ENCODE data around the gene COL4A2.

COL4A2 gene

DNA sequence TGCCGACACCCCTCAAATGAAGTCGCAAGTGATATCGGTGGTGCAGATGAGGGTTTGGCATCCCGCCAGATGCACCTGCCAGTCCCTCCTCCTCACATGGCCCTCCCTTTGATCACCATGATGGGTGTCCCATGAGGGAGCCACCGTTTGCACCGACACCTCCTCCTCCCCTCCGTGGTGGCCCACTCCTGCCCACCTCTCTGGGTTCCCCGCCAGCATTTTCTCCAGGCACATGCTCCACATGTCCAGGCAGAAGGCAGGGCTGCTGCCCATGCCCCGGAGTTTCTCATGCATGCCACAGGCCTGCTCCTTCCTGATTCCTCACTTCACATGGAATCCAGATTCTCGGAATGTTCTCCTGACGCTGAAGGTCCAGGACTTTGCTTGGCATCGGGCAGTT, 49.3 kb downstream of the COL4A2 start:
- Histone ChIP-seq H3K36me3 (ENCODE audit: insufficient read depth, low read length) (no peaks in the 10 kb centered on the region), H3K9me3 (ENCODE audit: control insufficient read depth, insufficient read depth, low read length) (no peaks in the 10 kb centered on the region), H3K9ac (ENCODE audit: low read depth, low read length) (no peak overlapping the region), H3K4me1 (ENCODE audit: insufficient read depth, low read length) (peaks cover 4% of the 10 kb centered on the region)

- H3K36me3 ChIP-seq (ENCODE audit: insufficient read depth, low read length), result peaks cover 4% of the 10 kb centered on the region; the same call in 1 of the 2 replicates
- H3K4me1 ChIP-seq (ENCODE audit: insufficient read depth, low read length), result peaks cover 4% of the 10 kb centered on the region
- no peak overlapping the region for H3K9ac ChIP-seq (ENCODE audit: low read depth, low read length)
- H3K9me3 ChIP-seq (ENCODE audit: control insufficient read depth, insufficient read depth, low read length), result no peaks in the 10 kb centered on the region
These were observed 51.3 kb downstream of the COL4A2 start for GRCh38 chr13:110358381-110358780.

DNA sequence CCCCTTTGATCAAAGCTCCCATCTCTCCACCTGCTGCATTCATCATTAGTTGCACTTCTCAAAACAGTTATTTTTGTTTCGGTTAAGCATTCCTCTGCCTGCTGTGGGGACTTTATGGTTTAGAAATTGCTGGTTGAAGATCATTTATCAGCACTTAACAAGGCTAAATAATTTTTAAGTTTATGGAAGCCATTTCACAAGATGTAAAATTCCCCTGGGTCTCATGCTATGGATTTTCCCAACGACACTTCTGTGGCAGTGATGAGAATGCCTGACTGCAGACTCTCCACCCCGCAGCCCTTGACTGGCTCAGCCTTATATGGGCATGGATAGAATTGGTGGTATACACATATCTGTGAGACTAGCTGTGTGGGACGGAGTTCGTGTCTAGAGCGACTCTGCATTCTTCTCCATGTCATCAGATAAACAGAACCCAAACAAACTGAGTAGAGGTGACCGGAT, 52.8 kb downstream of the COL4A2 start:
- no peak overlapping the region for H3K9ac ChIP-seq (ENCODE audit: low read depth, low read length)

DNA sequence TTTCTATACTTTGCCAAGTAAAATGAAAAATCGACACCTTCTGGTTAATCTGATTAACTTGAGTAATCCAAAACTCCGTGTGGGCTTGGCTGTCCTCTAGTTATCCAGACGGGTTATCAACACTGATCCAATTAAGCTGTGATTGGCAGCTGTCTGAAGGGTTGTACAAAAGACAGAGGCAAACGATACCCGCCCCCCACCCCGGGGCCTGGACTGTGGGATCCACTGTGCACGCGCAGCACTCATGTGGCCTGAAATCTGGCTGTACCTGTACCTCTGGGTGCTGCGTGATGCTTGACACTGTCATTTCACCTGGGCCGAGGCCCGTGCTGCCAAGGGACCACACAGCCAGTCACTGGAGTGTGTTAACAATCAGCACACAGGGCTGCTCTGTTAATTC, 53.5 kb downstream of the COL4A2 start:
- Histone ChIP-seq H3K4me1 (ENCODE audit: insufficient read depth, low read length) (no peaks in the 10 kb centered on the region), H3K9me3 (ENCODE audit: control insufficient read depth, insufficient read depth, low read length) (no peaks in the 10 kb centered on the region), H3K9ac (ENCODE audit: low read depth, low read length) (no peak overlapping the region), H3K36me3 (ENCODE audit: insufficient read depth, low read length) (peaks cover 4% of the 10 kb centered on the region; the same call in 1 of the 2 replicates)

More for the DNA sequence above, 52.8 kb downstream of the COL4A2 start:
- peaks cover 2% of the 10 kb centered on the region for H3K4me1 ChIP-seq (ENCODE audit: insufficient read depth, low read length)
- H3K36me3 ChIP-seq (ENCODE audit: insufficient read depth, low read length), result peaks cover 4% of the 10 kb centered on the region; the same call in 1 of the 2 replicates
- no peaks in the 10 kb centered on the region for H3K9me3 ChIP-seq (ENCODE audit: control insufficient read depth, insufficient read depth, low read length)

DNA sequence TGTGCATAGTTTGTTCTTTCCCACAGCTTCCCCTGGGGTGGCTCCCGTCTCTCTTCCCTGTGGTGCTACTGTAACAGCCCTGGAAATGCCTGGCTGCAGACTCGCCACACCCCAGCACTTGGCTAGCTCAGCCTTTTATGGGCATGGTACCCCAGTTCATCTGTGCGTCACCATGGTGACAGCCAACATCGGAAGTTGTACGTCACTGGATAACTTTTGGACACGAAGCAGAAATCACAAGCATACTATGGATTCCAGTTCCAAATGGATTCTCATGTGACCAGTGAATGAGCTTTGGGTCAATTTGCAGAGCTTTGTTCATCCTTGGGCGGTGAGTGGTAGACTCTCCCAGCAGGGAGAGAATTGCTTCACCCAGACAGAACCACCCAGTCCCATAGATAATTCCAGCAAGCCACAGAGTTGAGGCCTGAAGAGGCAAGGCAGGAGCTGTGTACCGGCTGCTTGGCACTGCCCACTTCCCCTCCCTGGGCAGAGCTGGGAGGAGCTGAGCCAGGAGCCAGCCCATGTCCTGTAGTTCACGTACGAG, 54.4 kb downstream of the COL4A2 start:
- no peak overlapping the region for H3K9ac ChIP-seq (ENCODE audit: low read depth, low read length)
- peaks cover 4% of the 10 kb centered on the region; the same call in 1 of the 2 replicates for H3K36me3 ChIP-seq (ENCODE audit: insufficient read depth, low read length)
- no peaks in the 10 kb centered on the region for H3K4me1 ChIP-seq (ENCODE audit: insufficient read depth, low read length)
- no peaks in the 10 kb centered on the region for H3K9me3 ChIP-seq (ENCODE audit: control insufficient read depth, insufficient read depth, low read length)

- Histone ChIP-seq H3K9ac (ENCODE audit: low read depth, low read length) (no peak overlapping the region), H3K4me1 (ENCODE audit: insufficient read depth, low read length) (no peaks in the 10 kb centered on the region), H3K9me3 (ENCODE audit: control insufficient read depth, insufficient read depth, low read length) (no peaks in the 10 kb centered on the region), H3K36me3 (ENCODE audit: insufficient read depth, low read length) (peaks cover 4% of the 10 kb centered on the region; the same call in 1 of the 2 replicates)
These were observed 55.9 kb downstream of the COL4A2 start for GRCh38 chr13:110363010-110363409.

- Histone ChIP-seq H3K4me1 (ENCODE audit: insufficient read depth, low read length) (no peaks in the 10 kb centered on the region), H3K36me3 (ENCODE audit: insufficient read depth, low read length) (peaks cover 4% of the 10 kb centered on the region; the same call in 1 of the 2 replicates), H3K9me3 (ENCODE audit: control insufficient read depth, insufficient read depth, low read length) (no peaks in the 10 kb centered on the region), H3K9ac (ENCODE audit: low read depth, low read length) (no peak overlapping the region)
These were observed 57.0 kb downstream of the COL4A2 start for GRCh38 chr13:110364081-110364480.

GRCh38 chr13:110365876-110366275, 58.8 kb downstream of the COL4A2 start:
- no peak overlapping the region for H3K9ac ChIP-seq (ENCODE audit: low read depth, low read length)
- no peaks in the 10 kb centered on the region for H3K4me1 ChIP-seq (ENCODE audit: insufficient read depth, low read length)
- H3K9me3 ChIP-seq (ENCODE audit: control insufficient read depth, insufficient read depth, low read length), result no peaks in the 10 kb centered on the region
- peaks cover 4% of the 10 kb centered on the region; the same call in 1 of the 2 replicates for H3K36me3 ChIP-seq (ENCODE audit: insufficient read depth, low read length)

GRCh38 chr13:110366733-110367132, 59.6 kb downstream of the COL4A2 start:
- Histone ChIP-seq H3K9me3 (ENCODE audit: control insufficient read depth, insufficient read depth, low read length) (no peaks in the 10 kb centered on the region), H3K9ac (ENCODE audit: low read depth, low read length) (no peak overlapping the region), H3K36me3 (ENCODE audit: insufficient read depth, low read length) (peaks cover 3% of the 10 kb centered on the region; the same call in 1 of the 2 replicates), H3K4me1 (ENCODE audit: insufficient read depth, low read length) (no peaks in the 10 kb centered on the region; the same call in 1 of the 2 replicates)

DNA sequence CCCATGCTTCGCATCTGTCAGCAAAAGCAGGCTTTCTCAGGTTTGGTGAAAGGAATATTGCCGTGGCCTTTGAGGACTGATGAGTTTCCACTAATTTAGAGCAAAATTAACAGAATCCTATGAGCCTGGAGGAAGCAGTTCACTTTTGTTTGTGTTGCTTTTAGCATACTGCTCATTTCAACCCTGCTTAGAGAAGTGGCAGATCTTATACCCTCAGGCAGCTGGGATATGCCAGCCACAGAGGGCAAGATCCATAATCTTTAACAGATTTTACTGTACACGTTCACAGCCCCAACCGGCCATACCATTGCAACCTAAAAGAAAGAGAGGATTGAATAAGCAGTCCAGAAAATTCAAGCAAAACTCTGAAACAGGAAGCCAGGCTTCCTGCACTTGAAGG, 60.5 kb downstream of the COL4A2 start:
- H3K9ac ChIP-seq (ENCODE audit: low read depth, low read length), result no peak overlapping the region
- H3K9me3 ChIP-seq (ENCODE audit: control insufficient read depth, insufficient read depth, low read length), result no peaks in the 10 kb centered on the region
- H3K36me3 ChIP-seq (ENCODE audit: insufficient read depth, low read length), result no peaks in the 10 kb centered on the region
- H3K4me1 ChIP-seq (ENCODE audit: insufficient read depth, low read length), result no peaks in the 10 kb centered on the region; the same call in 1 of the 2 replicates

DNA sequence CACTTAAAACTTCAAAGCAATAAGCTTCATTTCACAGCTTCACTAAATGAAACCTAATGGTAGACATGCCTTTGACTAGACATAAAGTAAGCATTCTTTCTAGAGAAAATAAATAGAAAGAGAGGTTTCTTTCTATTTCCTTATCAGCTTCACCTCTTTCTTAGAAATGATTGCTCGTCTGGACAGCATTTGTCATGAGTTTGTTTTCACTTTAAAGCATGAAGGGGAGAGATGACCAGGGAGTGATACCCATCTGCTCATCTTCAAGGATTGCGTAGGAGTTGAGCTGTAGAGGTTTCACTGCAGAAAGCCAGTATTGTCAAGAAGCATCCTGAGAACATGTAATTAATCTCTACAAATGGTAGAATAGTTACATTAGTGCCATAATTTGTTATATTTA, 61.3 kb downstream of the COL4A2 start:
- Histone ChIP-seq H3K9ac (ENCODE audit: low read depth, low read length) (no peak overlapping the region), H3K9me3 (ENCODE audit: control insufficient read depth, insufficient read depth, low read length) (no peaks in the 10 kb centered on the region), H3K4me1 (ENCODE audit: insufficient read depth, low read length) (no peaks in the 10 kb centered on the region; the same call in 1 of the 2 replicates), H3K36me3 (ENCODE audit: insufficient read depth, low read length) (no peaks in the 10 kb centered on the region)

DNA sequence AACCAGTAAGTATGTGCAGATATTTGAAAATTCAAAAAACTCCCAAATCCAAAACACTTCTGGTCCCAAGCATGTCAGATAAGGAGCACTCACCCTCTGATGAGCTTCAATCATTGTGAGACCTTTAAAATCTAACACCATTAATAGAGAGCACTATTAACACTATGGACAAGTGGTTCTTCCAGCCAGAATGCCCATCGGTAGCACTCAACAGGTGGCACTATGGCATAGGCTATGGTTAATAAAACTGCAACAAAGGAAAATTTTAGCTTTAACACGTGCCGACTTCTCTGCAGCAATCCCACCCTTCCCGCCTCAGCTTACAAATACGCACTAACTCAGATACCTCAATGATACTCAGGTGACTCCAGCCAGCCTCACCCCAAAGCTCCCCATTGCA, 62.3 kb downstream of the COL4A2 start:
- Histone ChIP-seq H3K9ac (ENCODE audit: low read depth, low read length) (no peak overlapping the region), H3K4me1 (ENCODE audit: insufficient read depth, low read length) (no peaks in the 10 kb centered on the region; the same call in 1 of the 2 replicates), H3K9me3 (ENCODE audit: control insufficient read depth, insufficient read depth, low read length) (no peaks in the 10 kb centered on the region), H3K36me3 (ENCODE audit: insufficient read depth, low read length) (no peaks in the 10 kb centered on the region)

- Histone ChIP-seq H3K9me3 (ENCODE audit: control insufficient read depth, insufficient read depth, low read length) (no peaks in the 10 kb centered on the region), H3K4me1 (ENCODE audit: insufficient read depth, low read length) (no peaks in the 10 kb centered on the region; the same call in 1 of the 2 replicates), H3K36me3 (ENCODE audit: insufficient read depth, low read length) (no peaks in the 10 kb centered on the region), H3K9ac (ENCODE audit: low read depth, low read length) (no peak overlapping the region)
These were observed 64.7 kb downstream of the COL4A2 start for GRCh38 chr13:110371550-110372465.

DNA sequence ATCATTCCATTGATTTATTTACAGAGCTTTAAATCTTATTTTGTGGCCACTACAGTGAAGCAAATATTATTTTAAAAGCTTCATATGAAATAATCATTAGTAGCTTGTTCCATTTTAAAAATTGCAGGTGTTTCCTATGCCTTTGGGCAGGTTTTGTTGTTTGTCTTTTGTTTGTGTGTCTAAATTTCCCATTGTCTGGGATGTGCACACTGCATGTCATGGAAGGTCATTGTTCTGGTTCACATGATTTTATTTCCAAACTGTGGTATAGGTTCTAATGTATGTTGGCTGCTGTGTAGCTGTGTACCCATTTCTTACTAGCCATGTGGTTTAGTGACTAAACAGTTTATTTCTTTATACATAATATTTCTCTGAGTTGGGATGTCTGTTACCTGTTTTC, 65.6 kb downstream of the COL4A2 start:
- no peak overlapping the region for H3K9ac ChIP-seq (ENCODE audit: low read depth, low read length)
- no peaks in the 10 kb centered on the region; the same call in 1 of the 2 replicates for H3K4me1 ChIP-seq (ENCODE audit: insufficient read depth, low read length)
- H3K9me3 ChIP-seq (ENCODE audit: control insufficient read depth, insufficient read depth, low read length), result no peaks in the 10 kb centered on the region
- no peaks in the 10 kb centered on the region for H3K36me3 ChIP-seq (ENCODE audit: insufficient read depth, low read length)
